PC-9 (cell line): Measurements from ENCODE around the gene MERTK. TPM values are rescaled to one million over a fixed set of nuclear protein-coding genes. Genes with fewer than 3 reads are reported as not detected.
"Not testable (repeated sequence)": the region's sequence is repeated elsewhere in the genome, so short reads cannot be mapped to it uniquely, and the experiment has no call there.

Experiments used
- BruUV-seq: library from RNA; stranded (reverse); fragments of 400-500 nt; replicated peaks from 2 replicates; lab custom pipeline; 2021; lab: Mats Ljungman, UMichigan
- CTCF ChIA-PET: fragments of 300-600 bp; sonication (Branson Sonifier 250); formaldehyde crosslinking; loops from one replicate; lab custom pipeline; 2022; ENCODE audit warnings: antibody characterized with exemption; lab: Charles Lee
- POLR2A ChIA-PET: fragments of 300-600 bp; sonication (Branson Sonifier 250); formaldehyde crosslinking; loops from one replicate; lab custom pipeline; 2022; ENCODE audit warnings: antibody characterized with exemption; ENCODE audit not compliant: unreplicated experiment; lab: Charles Lee
- DNase-seq, 2 experiments: peaks; one replicate each; pipeline versions ENCODE4 v3.0.0 to v3.0.0-alpha.2; 2015 to 2022; ENCODE audit warnings: mixed read lengths in 1 of 2
- H2AFZ ChIP-seq: fragments of 200-600 bp; sonication (generic); 2 replicates; pipeline ENCODE4 v1.8.1; 2017; ENCODE audit warnings: antibody characterized with exemption
- H3F3A ChIP-seq: fragments of 200-600 bp; sonication (generic); 2 replicates; pipeline ENCODE4 v1.8.1; 2017; ENCODE audit warnings: antibody characterized with exemption, mild to moderate bottlenecking, low read depth; ENCODE audit not compliant: insufficient read depth
- H3K27ac ChIP-seq: fragments of 200-600 bp; sonication (generic); 2 replicates; pipeline ENCODE4 v1.6.1; 2016; ENCODE audit warnings: mixed run types
- H3K27me3 ChIP-seq: fragments of 200-600 bp; sonication (generic); 2 replicates; pipeline ENCODE4 v1.6.1; 2016; ENCODE audit warnings: low read depth, mixed run types; ENCODE audit not compliant: insufficient read depth
- H3K36me3 ChIP-seq: fragments of 200-600 bp; sonication (generic); 2 replicates; pipeline ENCODE4 v1.6.1; 2016; ENCODE audit warnings: low read depth, mixed run types
- H3K4me1 ChIP-seq: fragments of 200-600 bp; sonication (generic); replicated peaks from 2 replicates; pipeline ENCODE4 v1.6.1; 2016; ENCODE audit warnings: mixed run types; ENCODE audit not compliant: insufficient read depth
- H3K4me2 ChIP-seq: fragments of 200-600 bp; sonication (generic); 2 replicates; pipeline ENCODE4 v1.6.1; 2017; ENCODE audit warnings: mixed run types
- H3K4me3 ChIP-seq: fragments of 200-600 bp; sonication (generic); 2 replicates; pipeline ENCODE4 v1.6.1; 2016; ENCODE audit warnings: mixed run types
- H3K79me2 ChIP-seq: fragments of 200-600 bp; sonication (generic); 2 replicates; pipeline ENCODE4 v1.6.1; 2017; ENCODE audit warnings: low read depth, mixed run types
- H3K9me2 ChIP-seq: fragments of 200-600 bp; sonication (generic); 2 replicates; pipeline ENCODE4 v1.8.1; 2017; ENCODE audit warnings: mild to moderate bottlenecking; ENCODE audit not compliant: insufficient read depth
- H3K9me3 ChIP-seq: fragments of 200-600 bp; sonication (generic); 2 replicates; pipeline ENCODE4 v1.8.1; 2016; ENCODE audit warnings: low read depth; ENCODE audit not compliant: insufficient read depth
- H4K20me1 ChIP-seq: fragments of 200-600 bp; sonication (generic); 2 replicates; pipeline ENCODE4 v1.8.1; 2017; ENCODE audit not compliant: insufficient read depth
- EZH2 ChIP-seq: fragments of 200-600 bp; sonication (generic); IDR thresholded peaks from 2 replicates; pipeline ENCODE4 v1.8.0; 2017; ENCODE audit warnings: antibody characterized with exemption, low read depth
- intact Hi-C: fragments of 100-400 bp; cut with micrococcal nuclease; formaldehyde crosslinking; loops from one replicate; pipeline ENCODE4 v1.10.0; 2022; ENCODE audit not compliant: unreplicated experiment
- total RNA-seq: library from RNA; stranded (reverse); gene quantifications from 2 replicates; pipeline ENCODE4 v1.2.3, GENCODE V29; 2021
- TF ChIP-seq, protein P1 (sequence below): fragments of 200-600 bp; sonication (generic); conservative IDR thresholded peaks from 2 replicates; pipeline ENCODE4 v1.6.1; 2017; ENCODE audit warnings: mixed run types, antibody characterized with exemption, mild to moderate bottlenecking, moderate library complexity

Gene MERTK
- total RNA-seq, 1 experiment from 2014 or later = 1.6 TPM

- Histone ChIP-seq H3K4me3 (0 out of 2 replicates have a peak overlapping the region, but pooled peaks have one; percentile 9), H3F3A (peaks cover 28% of the 10 kb centered on the region), H3K4me1 (peaks cover 37% of the 10 kb centered on the region), H3K79me2 (no peaks in the 10 kb centered on the region), H4K20me1 (no peaks in the 10 kb centered on the region), H3K36me3 (no peaks in the 10 kb centered on the region), H3K27ac (peak overlapping the region; percentile 79), H2AFZ (no peak overlapping the region), H3K27me3 (no peaks in the 10 kb centered on the region), H3K4me2 (peak overlapping the region; percentile 57), H3K9me2 (no peaks in the 10 kb centered on the region), H3K9me3 (peaks cover 6% of the 10 kb centered on the region)
- no TSS peak for BruUV-seq
- TF ChIP-seq, protein P1, sequence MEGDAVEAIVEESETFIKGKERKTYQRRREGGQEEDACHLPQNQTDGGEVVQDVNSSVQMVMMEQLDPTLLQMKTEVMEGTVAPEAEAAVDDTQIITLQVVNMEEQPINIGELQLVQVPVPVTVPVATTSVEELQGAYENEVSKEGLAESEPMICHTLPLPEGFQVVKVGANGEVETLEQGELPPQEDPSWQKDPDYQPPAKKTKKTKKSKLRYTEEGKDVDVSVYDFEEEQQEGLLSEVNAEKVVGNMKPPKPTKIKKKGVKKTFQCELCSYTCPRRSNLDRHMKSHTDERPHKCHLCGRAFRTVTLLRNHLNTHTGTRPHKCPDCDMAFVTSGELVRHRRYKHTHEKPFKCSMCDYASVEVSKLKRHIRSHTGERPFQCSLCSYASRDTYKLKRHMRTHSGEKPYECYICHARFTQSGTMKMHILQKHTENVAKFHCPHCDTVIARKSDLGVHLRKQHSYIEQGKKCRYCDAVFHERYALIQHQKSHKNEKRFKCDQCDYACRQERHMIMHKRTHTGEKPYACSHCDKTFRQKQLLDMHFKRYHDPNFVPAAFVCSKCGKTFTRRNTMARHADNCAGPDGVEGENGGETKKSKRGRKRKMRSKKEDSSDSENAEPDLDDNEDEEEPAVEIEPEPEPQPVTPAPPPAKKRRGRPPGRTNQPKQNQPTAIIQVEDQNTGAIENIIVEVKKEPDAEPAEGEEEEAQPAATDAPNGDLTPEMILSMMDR = no peak
- TF ChIP-seq EZH2 = no peak
- ChIA-PET CTCF (no interaction called here), POLR2A (no interaction called here)
- peak; percentile 36 to 79 for DNase-seq
- intact Hi-C loops = loop anchor here (1.0 to 5.0 kb wide), 2 partner anchors 8 to 56 kb away; no protein-coding TSS in a partner anchor
Observed at GRCh38 chr2:112033600-112033999, 135.2 kb downstream of the MERTK start.

DNA sequence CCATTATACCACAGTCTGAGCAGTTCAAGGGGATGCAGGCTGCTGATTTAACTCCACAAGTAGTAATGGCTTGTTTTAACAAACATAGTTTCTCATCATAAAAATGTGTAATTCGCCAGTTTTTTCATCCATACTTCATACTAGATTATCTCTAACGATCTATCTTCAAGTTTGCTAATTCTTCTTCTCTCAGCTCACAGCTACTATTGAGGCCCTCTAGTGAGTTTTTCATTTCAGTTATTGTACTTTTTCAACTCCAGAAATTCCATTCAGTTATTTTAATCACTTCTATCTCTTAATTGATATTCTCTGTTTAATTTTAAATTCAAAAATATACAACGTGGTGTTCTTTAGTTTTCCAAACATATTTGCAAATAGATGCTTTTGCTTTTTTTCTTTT lies 136.5 kb downstream of the MERTK start:
- Histone ChIP-seq H3K4me3 (no peak overlapping the region), H3K79me2 (no peaks in the 10 kb centered on the region), H3K36me3 (no peaks in the 10 kb centered on the region), H3K4me2 (no peak overlapping the region), H3K27ac (no peak overlapping the region), H3K27me3 (no peaks in the 10 kb centered on the region), H3K9me2 (no peaks in the 10 kb centered on the region), H3F3A (peaks cover 28% of the 10 kb centered on the region), H4K20me1 (no peaks in the 10 kb centered on the region), H2AFZ (no peak overlapping the region), H3K9me3 (peaks cover 6% of the 10 kb centered on the region), H3K4me1 (peaks cover 29% of the 10 kb centered on the region)
- no peak for TF ChIP-seq EZH2
- TF ChIP-seq, protein P1 = no peak
- CTCF ChIA-PET = interaction anchor here (0.6 kb wide), 1 partner anchor 400 kb away, joined by 3 read pairs; no protein-coding TSS in a partner anchor
- intact Hi-C loops = loop anchor here (5.0 kb wide), 1 partner anchor 58 kb away; no protein-coding TSS in a partner anchor
- POLR2A ChIA-PET = no interaction called here
- no peak for DNase-seq
- no TSS peak for BruUV-seq

- H3K27ac ChIP-seq = no peak overlapping the region
- no peaks in the 10 kb centered on the region for H3K79me2 ChIP-seq
- CTCF ChIA-PET = no interaction called here
- intact Hi-C loops = no loop called here
- H2AFZ ChIP-seq = no peak overlapping the region
- no peaks in the 10 kb centered on the region for H3K9me2 ChIP-seq
- peaks cover 33% of the 10 kb centered on the region for H3K4me1 ChIP-seq
- peaks cover 28% of the 10 kb centered on the region for H3F3A ChIP-seq
- BruUV-seq = no TSS peak
- H3K36me3 ChIP-seq = no peaks in the 10 kb centered on the region
- no peaks in the 10 kb centered on the region for H4K20me1 ChIP-seq
- H3K27me3 ChIP-seq = no peaks in the 10 kb centered on the region
- no peak overlapping the region for H3K4me2 ChIP-seq
- H3K9me3 ChIP-seq = peaks cover 6% of the 10 kb centered on the region
- no peak for DNase-seq
- TF ChIP-seq, protein P1 = no peak
- TF ChIP-seq EZH2 = no peak
- H3K4me3 ChIP-seq = no peak overlapping the region
- POLR2A ChIA-PET = no interaction called here
Observed at GRCh38 chr2:112035786-112036185, 137.4 kb downstream of the MERTK start.

GRCh38 chr2:112039556-112039955 lies 141.1 kb downstream of the MERTK start:
- intact Hi-C loops, BruUV-seq, POLR2A ChIA-PET, H3K9me2 ChIP-seq, H3K9me3 ChIP-seq, H3K27ac ChIP-seq, H3K4me3 ChIP-seq, H3K79me2 ChIP-seq, DNase-seq, H2AFZ ChIP-seq, H3K4me2 ChIP-seq, H3K27me3 ChIP-seq, H4K20me1 ChIP-seq, H3K36me3 ChIP-seq: not testable (repeated sequence)
- CTCF ChIA-PET = interaction anchor here (0.6 kb wide), 1 partner anchor 1308 kb away, joined by 3 read pairs; no protein-coding TSS in a partner anchor
- H3F3A ChIP-seq = peaks cover 13% of the 10 kb centered on the region; the same call in 1 of the 2 replicates
- H3K4me1 ChIP-seq = peaks cover 28% of the 10 kb centered on the region

GRCh38 chr2:112040066-112040465 lies 141.7 kb downstream of the MERTK start:
- Histone ChIP-seq H3K4me1 (peaks cover 27% of the 10 kb centered on the region), H3F3A (peaks cover 10% of the 10 kb centered on the region; the same call in 1 of the 2 replicates)
- H3K36me3 ChIP-seq, H3K27ac ChIP-seq, H3K27me3 ChIP-seq, H3K9me2 ChIP-seq, BruUV-seq, H3K4me2 ChIP-seq, H3K9me3 ChIP-seq, H3K4me3 ChIP-seq, DNase-seq, CTCF ChIA-PET, POLR2A ChIA-PET, H3K79me2 ChIP-seq, H2AFZ ChIP-seq, H4K20me1 ChIP-seq: not testable (repeated sequence)
- intact Hi-C loops = loop anchor here (2.0 kb wide), 2 partner anchors 65 to 141 kb away; partner anchors contain the start of gene MERTK
